Measurements from ENCODE around the gene RNF7. TPM values are rescaled to one million over a fixed set of nuclear protein-coding genes. Genes with fewer than 3 reads are reported as not detected.
"Not testable (repeated sequence)": the region's sequence is repeated elsewhere in the genome, so short reads cannot be mapped to it uniquely, and the experiment has no call there.

The RNF7 gene
- total RNA-seq, 2 donors from 2014 or later: 67.2 to 77.6 TPM

DNA sequence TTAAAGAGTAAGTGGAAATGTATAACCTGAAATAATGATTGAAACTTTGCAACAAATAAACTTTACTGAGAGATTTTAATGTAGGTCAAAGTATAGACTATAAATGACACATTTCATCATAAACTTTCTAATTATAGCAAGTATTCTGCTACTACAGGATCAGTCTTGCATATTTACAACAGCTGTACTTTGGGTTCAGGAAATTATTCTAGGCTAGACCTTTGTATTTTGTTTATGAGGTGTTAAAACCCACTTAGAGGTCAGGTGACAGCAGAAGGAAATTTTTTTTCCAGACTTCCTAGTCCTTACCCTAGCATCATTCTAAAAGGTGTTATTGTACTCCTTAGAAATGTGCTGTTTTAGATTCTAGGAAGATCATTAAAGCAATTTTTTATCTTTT lies 2.3 kb downstream of the RNF7 start:
- Mint-ChIP-seq H3K4me1 (ENCODE audit: low read depth) (peaks cover 59% of the 10 kb centered on the region), H3K27me3 (ENCODE audit: low read depth) (no peaks in the 10 kb centered on the region), H3K27ac (peak overlapping the region; percentile 100), H3K4me3 (peak overlapping the region; percentile 97 to 99), H3K9me3 (no peaks in the 10 kb centered on the region), H3K36me3 (ENCODE audit: insufficient read depth in 2 of 2) (peaks cover 5 to 19% of the 10 kb centered on the region in 2 donors)
- no peak for DNase-seq
- ATAC-seq (replicated peaks in 1 of 2): no peak

DNA sequence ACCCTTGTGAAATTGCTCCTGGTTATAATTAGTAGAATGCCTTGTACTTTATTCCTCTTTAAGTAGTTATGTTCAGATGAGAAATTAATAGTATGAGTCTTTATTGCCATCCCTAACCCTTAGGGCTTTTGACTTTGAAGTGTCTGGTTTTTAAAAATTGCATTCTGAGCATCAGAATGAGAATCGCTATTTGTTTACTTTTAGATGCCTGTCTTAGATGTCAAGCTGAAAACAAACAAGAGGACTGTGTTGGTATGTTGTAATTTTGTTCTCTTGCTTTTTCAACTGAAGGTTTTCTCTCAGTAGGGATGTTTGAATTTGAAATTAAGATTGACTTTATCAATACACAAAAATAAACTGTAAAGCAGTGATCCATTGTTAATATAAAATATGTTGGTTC lies 5.2 kb downstream of the RNF7 start:
- Mint-ChIP-seq H3K4me3 (no peak overlapping the region), H3K36me3 (ENCODE audit: insufficient read depth in 2 of 2) (peaks cover 5 to 20% of the 10 kb centered on the region in 2 donors), H3K9me3 (no peaks in the 10 kb centered on the region), H3K27me3 (ENCODE audit: low read depth) (no peaks in the 10 kb centered on the region), H3K4me1 (ENCODE audit: low read depth) (peaks cover 49% of the 10 kb centered on the region), H3K27ac (peak overlapping the region; percentile 84)
- ATAC-seq (replicated peaks in 1 of 2): no peak
- no peak for DNase-seq

DNA sequence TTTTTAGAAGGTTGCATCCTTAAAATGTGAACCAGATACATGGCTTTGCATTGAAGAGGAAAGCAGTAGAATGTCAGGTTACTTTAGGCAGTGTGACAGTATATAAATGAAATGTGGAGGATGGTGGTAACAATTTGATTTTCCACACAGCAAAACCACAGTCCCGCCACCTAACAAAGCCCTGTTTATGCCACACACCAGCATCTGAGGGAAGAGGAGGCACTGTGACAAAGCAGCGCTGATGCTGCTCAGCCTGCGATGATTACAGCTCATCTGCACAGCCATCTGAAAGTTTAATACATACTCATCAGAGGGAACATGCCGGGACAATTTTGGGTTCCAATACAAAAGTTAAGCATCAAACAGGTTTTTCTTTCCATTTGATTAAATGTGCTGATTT lies 8.9 kb downstream of the RNF7 start:
- ATAC-seq (replicated peaks in 1 of 2): no peak
- Mint-ChIP-seq H3K27ac (no peak overlapping the region), H3K27me3 (ENCODE audit: low read depth) (no peaks in the 10 kb centered on the region), H3K9me3 (no peaks in the 10 kb centered on the region), H3K36me3 (ENCODE audit: insufficient read depth in 2 of 2) (peaks cover 2 to 16% of the 10 kb centered on the region in 2 donors), H3K4me1 (ENCODE audit: low read depth) (peaks cover 20% of the 10 kb centered on the region), H3K4me3 (no peak overlapping the region)
- no peak for DNase-seq

DNA sequence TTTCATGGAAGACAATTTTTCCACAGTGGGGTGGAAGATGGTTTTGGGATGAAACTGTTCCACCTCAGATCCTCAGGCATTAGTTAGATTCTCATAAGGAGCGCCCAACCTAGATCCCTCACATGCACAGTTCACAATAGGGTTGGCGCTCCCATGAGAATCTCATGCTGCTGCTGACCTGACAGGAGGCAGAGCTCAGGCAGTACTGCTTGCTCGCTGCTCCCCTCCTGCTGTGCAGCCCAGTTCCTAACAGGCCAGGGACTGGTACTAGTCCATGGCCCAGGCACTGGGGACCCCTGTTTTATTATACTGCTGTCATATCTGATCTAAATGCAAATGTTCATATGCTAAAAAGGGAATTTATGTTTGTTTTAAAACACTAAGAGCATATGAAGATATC lies 15.3 kb downstream of the RNF7 start:
- Mint-ChIP-seq H3K4me1 (ENCODE audit: low read depth) (no peaks in the 10 kb centered on the region), H3K27ac (no peak overlapping the region), H3K36me3 (ENCODE audit: insufficient read depth in 2 of 2) (peaks cover 0 to 1% of the 10 kb centered on the region in 2 donors)

DNA sequence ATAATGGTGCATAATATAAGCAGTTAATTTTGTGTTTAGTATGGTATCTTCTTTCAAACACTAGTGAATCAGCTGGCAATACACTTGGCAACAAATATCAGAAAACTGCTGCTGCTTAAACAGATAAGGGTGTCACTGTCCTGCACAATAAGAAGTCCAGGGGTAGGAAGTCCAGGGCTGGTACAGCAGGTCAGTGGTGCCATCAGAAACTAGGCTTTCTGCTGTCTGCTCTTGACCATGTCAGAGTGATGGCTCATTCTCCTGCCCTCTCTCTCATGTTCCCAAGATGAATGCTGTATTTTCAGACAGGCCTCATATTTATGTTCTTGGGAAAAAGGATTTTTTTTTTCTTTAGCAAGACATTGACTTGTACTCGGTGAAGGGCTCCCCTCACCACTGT lies 15.9 kb downstream of the RNF7 start:
- DNase-seq (no peak), ATAC-seq (replicated peaks in 1 of 2) (no peak)
- H3K4me1 Mint-ChIP-seq (ENCODE audit: low read depth): no peaks in the 10 kb centered on the region
- H3K9me3 Mint-ChIP-seq: no peaks in the 10 kb centered on the region
- H3K27ac Mint-ChIP-seq: no peak overlapping the region
- no peak overlapping the region for H3K4me3 Mint-ChIP-seq
- no peaks in the 10 kb centered on the region for H3K36me3 Mint-ChIP-seq (ENCODE audit: insufficient read depth in 2 of 2)
- no peaks in the 10 kb centered on the region for H3K27me3 Mint-ChIP-seq (ENCODE audit: low read depth)

More for the DNA sequence above, 15.3 kb downstream of the RNF7 start:
- no peaks in the 10 kb centered on the region for H3K9me3 Mint-ChIP-seq
- no peaks in the 10 kb centered on the region for H3K27me3 Mint-ChIP-seq (ENCODE audit: low read depth)
- no peak for DNase-seq
- no peak for ATAC-seq (replicated peaks in 1 of 2)
- no peak overlapping the region for H3K4me3 Mint-ChIP-seq

DNA sequence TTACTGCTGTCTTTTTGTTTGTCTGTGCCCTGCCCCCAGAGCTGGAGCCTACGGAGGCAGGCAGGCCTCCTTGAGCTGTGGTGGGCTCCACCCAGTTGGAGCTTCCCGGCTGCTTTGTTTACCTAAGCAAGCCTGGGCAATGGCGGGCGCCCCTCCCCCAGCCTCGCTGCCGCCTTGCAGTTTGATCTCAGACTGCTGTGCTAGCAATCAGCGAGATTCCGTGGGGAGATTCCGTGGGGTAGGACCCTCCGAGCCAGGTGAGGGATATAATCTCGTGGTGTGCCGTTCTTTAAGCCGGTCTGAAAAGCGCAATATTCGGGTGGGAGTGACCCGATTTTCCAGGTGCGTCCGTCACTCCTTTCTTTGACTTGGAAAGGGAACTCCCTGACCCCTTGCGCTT lies 24.5 kb downstream of the RNF7 start:
- H3K36me3 Mint-ChIP-seq (ENCODE audit: insufficient read depth in 2 of 2); ATAC-seq (replicated peaks in 1 of 2): not testable (repeated sequence)

DNA sequence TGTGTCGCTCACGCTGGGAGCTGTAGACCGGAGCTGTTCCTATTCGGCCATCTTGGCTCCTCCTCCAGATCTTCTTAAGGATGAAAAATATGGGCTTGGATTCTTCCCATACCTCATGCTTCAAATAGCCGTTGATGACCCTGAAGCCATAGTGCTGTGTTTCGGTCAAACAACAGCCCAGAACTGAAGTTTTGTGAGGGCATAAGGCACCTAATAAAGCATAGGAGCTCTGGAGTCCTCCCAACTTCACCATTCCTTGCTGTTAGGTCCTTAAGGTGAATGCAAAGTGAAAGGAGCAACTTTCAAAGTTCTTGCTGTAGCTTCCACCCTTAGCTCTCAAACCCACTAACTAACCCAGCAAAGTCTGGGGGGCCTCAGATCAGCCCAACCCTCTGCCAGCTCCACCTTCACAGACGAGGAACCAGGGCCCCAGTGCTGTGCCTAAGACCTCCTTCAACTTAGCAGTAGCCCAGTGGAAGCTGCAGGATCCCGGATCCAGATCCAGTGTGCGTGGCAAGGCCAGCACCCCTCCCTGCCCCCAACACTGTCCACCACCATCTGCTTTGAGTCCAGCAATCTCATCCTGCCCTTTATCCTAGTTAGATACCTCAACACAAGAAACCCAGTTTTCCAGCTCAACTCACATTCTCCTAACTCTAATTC lies 25.1 kb downstream of the RNF7 start, which contains the start of gene GRK7:
TSS of gene GRK7 (plus strand) at position 321 of the 663 bp plus-strand sequence. CDS start 14,877 bp downstream, outside the sequence.
- Mint-ChIP-seq H3K4me3 (no peak within 1 kb of the TSS), H3K4me1 (ENCODE audit: low read depth) (peaks cover 14% of the 10 kb centered on the region), H3K9me3 (no peaks in the 10 kb centered on the region), H3K27me3 (ENCODE audit: low read depth) (no peaks in the 10 kb centered on the region), H3K36me3 (ENCODE audit: insufficient read depth in 2 of 2) (no peaks in the 10 kb centered on the region), H3K27ac (no peak within 1 kb of the TSS)
- no peak for ATAC-seq (replicated peaks in 1 of 2)
- DNase-seq: no peak

More for the DNA sequence above, 24.5 kb downstream of the RNF7 start:
- not testable (repeated sequence) for H3K4me3 Mint-ChIP-seq; DNase-seq; H3K27ac Mint-ChIP-seq; H3K27me3 Mint-ChIP-seq (ENCODE audit: low read depth); H3K9me3 Mint-ChIP-seq
- H3K4me1 Mint-ChIP-seq (ENCODE audit: low read depth): peaks cover 13% of the 10 kb centered on the region

DNA sequence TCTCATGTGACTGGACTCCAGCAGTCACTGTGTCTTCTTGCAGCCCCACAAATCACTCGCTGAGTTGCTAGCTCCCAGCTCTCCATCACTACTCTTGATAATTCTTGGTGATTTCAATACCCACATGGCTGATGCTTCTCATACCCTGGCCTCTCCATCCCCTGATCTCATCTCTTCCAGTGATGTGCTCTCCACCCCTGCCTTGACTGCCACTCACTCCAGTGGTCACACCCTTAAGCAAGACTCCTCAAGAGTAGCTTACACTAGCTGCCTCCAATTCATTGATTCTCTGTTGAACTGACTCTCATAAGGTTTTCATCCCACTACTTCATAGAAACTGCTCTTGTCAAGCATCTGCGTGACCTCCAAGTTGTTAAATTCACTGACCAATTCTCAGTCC lies 25.9 kb downstream of the RNF7 start:
- no peak overlapping the region for H3K4me3 Mint-ChIP-seq
- H3K9me3 Mint-ChIP-seq: no peaks in the 10 kb centered on the region
- no peak for ATAC-seq (replicated peaks in 1 of 2)
- no peak for DNase-seq
- H3K4me1 Mint-ChIP-seq (ENCODE audit: low read depth): peaks cover 14% of the 10 kb centered on the region
- no peaks in the 10 kb centered on the region for H3K36me3 Mint-ChIP-seq (ENCODE audit: insufficient read depth in 2 of 2)
- H3K27ac Mint-ChIP-seq: no peak overlapping the region
- no peaks in the 10 kb centered on the region for H3K27me3 Mint-ChIP-seq (ENCODE audit: low read depth)

DNA sequence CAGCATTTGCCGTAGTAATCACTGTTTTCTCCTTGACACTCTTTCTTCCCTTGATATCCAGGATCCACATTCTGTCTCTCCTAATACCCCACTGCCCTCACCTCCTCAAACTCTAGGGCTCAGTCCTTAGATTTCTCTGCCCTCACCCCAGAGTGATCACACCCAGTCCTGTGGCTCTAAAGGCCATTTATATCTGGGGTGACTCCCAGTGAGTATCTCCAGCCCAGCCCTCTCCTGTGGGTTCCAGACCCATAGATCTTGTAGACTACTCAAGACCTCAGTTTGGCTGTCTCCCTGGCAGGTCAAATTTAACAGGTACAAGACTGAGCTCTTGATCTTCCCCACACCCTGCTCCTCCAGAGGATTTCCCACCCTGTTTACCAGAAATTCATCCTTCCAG lies 26.4 kb downstream of the RNF7 start:
- H3K36me3 Mint-ChIP-seq (ENCODE audit: insufficient read depth in 2 of 2): no peaks in the 10 kb centered on the region
- H3K27me3 Mint-ChIP-seq (ENCODE audit: low read depth): no peaks in the 10 kb centered on the region
- no peak overlapping the region for H3K4me3 Mint-ChIP-seq
- H3K9me3 Mint-ChIP-seq: no peaks in the 10 kb centered on the region
- DNase-seq (no peak), ATAC-seq (replicated peaks in 1 of 2) (no peak)
- H3K27ac Mint-ChIP-seq: no peak overlapping the region
- H3K4me1 Mint-ChIP-seq (ENCODE audit: low read depth): peaks cover 14% of the 10 kb centered on the region

DNA sequence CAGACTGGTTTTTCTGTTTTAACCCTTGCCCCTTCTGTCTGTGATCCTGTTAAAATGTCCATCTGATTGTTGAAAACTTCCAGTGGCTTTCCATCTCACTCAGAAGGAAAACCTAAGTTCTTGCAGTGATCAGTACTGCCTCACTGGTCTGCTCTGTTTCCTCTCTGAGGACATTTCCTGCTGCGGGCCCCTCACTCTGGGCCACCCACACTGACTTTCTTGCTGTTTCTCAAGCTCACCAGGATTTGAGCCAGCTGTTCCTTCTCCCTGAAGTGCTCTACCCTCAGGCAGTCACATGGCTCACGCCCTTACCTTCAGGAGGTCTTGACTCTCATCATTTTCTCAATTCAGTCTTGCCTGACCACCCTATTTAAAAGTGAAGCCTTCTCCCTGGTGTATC lies 26.9 kb downstream of the RNF7 start:
- Mint-ChIP-seq H3K27me3 (ENCODE audit: low read depth) (no peaks in the 10 kb centered on the region), H3K4me1 (ENCODE audit: low read depth) (peaks cover 14% of the 10 kb centered on the region), H3K9me3 (no peaks in the 10 kb centered on the region), H3K4me3 (no peak overlapping the region), H3K36me3 (ENCODE audit: insufficient read depth in 2 of 2) (no peaks in the 10 kb centered on the region), H3K27ac (no peak overlapping the region)
- DNase-seq (no peak), ATAC-seq (replicated peaks in 1 of 2) (no peak)

DNA sequence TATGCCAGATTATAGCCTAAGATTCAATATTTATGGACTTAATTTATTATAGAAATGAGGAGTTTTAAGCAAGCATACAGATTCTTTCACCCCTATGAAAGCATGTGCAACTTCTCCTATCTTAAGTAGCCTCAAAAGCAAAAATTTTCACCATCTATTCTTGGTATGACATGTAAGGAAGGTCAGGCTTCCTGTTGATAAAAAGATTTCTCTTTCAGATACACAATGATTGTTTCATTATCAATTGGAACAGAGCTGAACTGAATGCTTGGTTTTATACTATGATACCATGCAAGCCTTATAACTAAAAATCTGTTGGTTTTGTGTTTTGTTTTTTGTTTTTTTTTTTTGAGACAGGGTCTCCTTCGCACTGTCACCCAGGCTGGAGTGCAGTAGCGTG lies 29.0 kb downstream of the RNF7 start:
- H3K27ac Mint-ChIP-seq: no peak overlapping the region
- peak in 1 of 2 donors; percentile 33 for ATAC-seq (replicated peaks in 1 of 2)
- no peak overlapping the region for H3K4me3 Mint-ChIP-seq
- DNase-seq: no peak
- H3K4me1 Mint-ChIP-seq (ENCODE audit: low read depth): peaks cover 14% of the 10 kb centered on the region
- H3K36me3 Mint-ChIP-seq (ENCODE audit: insufficient read depth in 2 of 2): no peaks in the 10 kb centered on the region
- no peaks in the 10 kb centered on the region for H3K9me3 Mint-ChIP-seq
- no peaks in the 10 kb centered on the region for H3K27me3 Mint-ChIP-seq (ENCODE audit: low read depth)

DNA sequence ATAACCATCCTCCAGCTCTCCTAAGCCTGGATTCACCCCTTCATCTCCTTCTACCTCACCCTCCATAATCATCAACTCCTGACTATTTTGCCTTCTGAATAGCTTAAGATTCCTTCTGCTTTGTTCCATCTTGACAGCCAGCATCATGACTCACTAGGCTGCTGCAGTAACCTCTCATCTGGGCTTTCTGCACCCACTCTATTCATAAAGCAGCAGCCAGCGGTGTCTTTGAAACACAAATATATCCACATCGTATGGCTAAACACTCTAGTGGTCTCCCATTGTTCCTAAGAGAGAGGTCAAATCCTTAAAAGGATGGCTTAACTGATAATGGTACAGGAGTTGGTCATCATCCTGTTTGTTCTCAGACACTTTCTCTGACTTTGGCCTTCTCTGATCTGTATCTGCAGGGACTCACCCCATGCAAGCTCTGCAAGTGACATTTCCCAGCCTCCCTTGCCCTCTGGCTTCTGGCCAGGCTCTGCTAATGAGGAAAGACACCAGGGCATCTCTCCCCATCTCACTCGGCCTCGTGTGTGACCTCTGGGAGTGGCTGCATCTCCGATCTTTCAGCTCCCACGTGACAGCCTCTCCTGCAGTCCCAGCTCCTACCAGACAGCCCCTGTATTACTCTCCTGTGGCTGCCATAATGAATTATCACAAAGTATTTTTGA lies 31.3 kb downstream of the RNF7 start:
- Mint-ChIP-seq H3K36me3 (ENCODE audit: insufficient read depth in 2 of 2) (no peaks in the 10 kb centered on the region), H3K4me3 (no peak overlapping the region), H3K9me3 (no peaks in the 10 kb centered on the region), H3K4me1 (ENCODE audit: low read depth) (peaks cover 14% of the 10 kb centered on the region), H3K27ac (no peak overlapping the region), H3K27me3 (ENCODE audit: low read depth) (no peaks in the 10 kb centered on the region)
- ATAC-seq (replicated peaks in 1 of 2) (no peak), DNase-seq (no peak)

DNA sequence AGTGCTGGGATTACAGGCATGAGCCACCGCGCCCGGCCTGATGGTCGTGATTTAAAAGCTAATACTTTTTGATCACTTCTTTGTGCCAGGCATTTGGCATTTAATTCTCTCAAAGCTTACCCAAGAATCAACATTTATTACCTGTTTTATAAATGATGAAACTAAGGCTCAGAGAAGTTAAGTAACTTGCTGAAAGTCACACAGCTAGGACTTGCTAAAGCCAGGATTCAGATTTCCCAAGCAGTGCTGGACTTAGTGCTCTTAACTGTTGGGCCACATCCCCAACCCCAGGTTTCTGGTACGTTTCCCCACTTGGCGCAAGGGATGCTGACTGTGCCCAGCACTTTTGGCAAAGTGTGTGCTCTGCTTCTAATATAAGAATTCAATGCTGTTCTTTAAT lies 35.6 kb downstream of the RNF7 start:
- H3K4me1 Mint-ChIP-seq (ENCODE audit: low read depth): no peaks in the 10 kb centered on the region
- no peak overlapping the region for H3K27ac Mint-ChIP-seq
- no peak overlapping the region for H3K4me3 Mint-ChIP-seq
- no peaks in the 10 kb centered on the region for H3K27me3 Mint-ChIP-seq (ENCODE audit: low read depth)
- no peaks in the 10 kb centered on the region for H3K9me3 Mint-ChIP-seq
- no peak for DNase-seq
- no peak for ATAC-seq (replicated peaks in 1 of 2)
- H3K36me3 Mint-ChIP-seq (ENCODE audit: insufficient read depth in 2 of 2): no peaks in the 10 kb centered on the region

DNA sequence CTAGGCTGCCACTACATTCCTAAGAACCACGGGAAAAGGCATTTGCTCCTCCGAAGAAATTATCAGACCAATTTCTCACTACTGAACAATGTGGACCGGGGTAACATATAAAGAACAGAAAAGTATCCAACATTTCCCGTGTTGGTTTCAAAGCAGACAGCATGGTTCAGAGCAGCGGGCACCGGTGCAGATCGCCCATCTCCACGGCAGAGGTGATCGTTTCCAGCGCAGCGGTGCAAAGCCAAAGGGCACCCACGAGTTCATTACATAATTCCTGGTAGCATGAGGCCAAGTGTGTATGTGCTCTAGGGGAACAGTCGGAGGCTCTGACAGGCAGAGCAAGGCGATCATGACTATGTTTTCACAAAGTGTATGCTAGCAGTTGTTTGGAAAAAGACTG lies 38.3 kb downstream of the RNF7 start:
- no peak overlapping the region for H3K4me3 Mint-ChIP-seq
- H3K9me3 Mint-ChIP-seq: peaks cover 0 to 3% of the 10 kb centered on the region in 2 donors
- H3K36me3 Mint-ChIP-seq (ENCODE audit: insufficient read depth in 2 of 2): no peaks in the 10 kb centered on the region
- ATAC-seq (replicated peaks in 1 of 2): no peak
- H3K27ac Mint-ChIP-seq: no peak overlapping the region
- H3K4me1 Mint-ChIP-seq (ENCODE audit: low read depth): no peaks in the 10 kb centered on the region
- H3K27me3 Mint-ChIP-seq (ENCODE audit: low read depth): no peaks in the 10 kb centered on the region
- no peak for DNase-seq

Data from activated T-cell treated with anti-CD3 and anti-CD28 coated beads, Interleukin-2, amount 50 U/mL, for 72 hours (primary cell).